Stimulated activated naive B cell treated with anti-CD40 and anti-IgM and Interleukin-4, amounts not matched to agents 10 μg/mL and 1 μg/mL and 100 μg/mL, for 72 hours (primary cell): ENCODE results near the gene KRTAP5-10.
"Not testable (repeated sequence)": the region's sequence is repeated elsewhere in the genome, so short reads cannot be mapped to it uniquely, and the experiment has no call there.

Source experiments
- ATAC-seq, 2 donors: fragments of 150-1000 bp; cut with Tn5 transposase; replicated peaks; 2 replicates each; pipeline ENCODE4 v1.10.0; 2021; ENCODE audit warnings: moderate library complexity in 1 of 2
- DNase-seq: peaks from one replicate; pipeline ENCODE4 v3.0.0; 2021
- H3K27ac Mint-ChIP-seq: one replicate; pipeline ENCODE4 v1.8.0; 2022; ENCODE audit warnings: mild to moderate bottlenecking, mixed read lengths
- H3K27me3 Mint-ChIP-seq, 2 donors: one replicate each; pipeline ENCODE4 v1.8.0; 2022; ENCODE audit warnings: mixed read lengths in 2 of 2
- H3K36me3 Mint-ChIP-seq, 2 donors: one replicate each; pipeline ENCODE4 v1.8.0; 2022; ENCODE audit warnings: mixed read lengths in 2 of 2, mild to moderate bottlenecking in 1 of 2
- H3K4me1 Mint-ChIP-seq, 2 donors: one replicate each; pipeline ENCODE4 v1.8.0; 2022; ENCODE audit warnings: mixed read lengths in 2 of 2, mild to moderate bottlenecking in 1 of 2
- H3K4me3 Mint-ChIP-seq, 2 donors: one replicate each; pipeline ENCODE4 v1.8.0; 2022; ENCODE audit warnings: mild to moderate bottlenecking in 2 of 2, mixed read lengths in 2 of 2, moderate library complexity in 1 of 2
- H3K9me3 Mint-ChIP-seq, 2 donors: one replicate each; pipeline ENCODE4 v1.8.0; 2022; ENCODE audit warnings: mixed read lengths in 2 of 2, mild to moderate bottlenecking in 1 of 2

KRTAP5-10 gene

GRCh38 chr11:71572811-71573210 lies 7.4 kb downstream of the KRTAP5-10 start:
- H3K4me3 Mint-ChIP-seq: no peak overlapping the region
- H3K27me3 Mint-ChIP-seq: peaks cover 9 to 13% of the 10 kb centered on the region in 2 donors
- H3K36me3 Mint-ChIP-seq: no peaks in the 10 kb centered on the region
- ATAC-seq (no peak), DNase-seq (no peak)
- no peaks in the 10 kb centered on the region for H3K9me3 Mint-ChIP-seq
- H3K4me1 Mint-ChIP-seq: no peaks in the 10 kb centered on the region
- H3K27ac Mint-ChIP-seq: no peak overlapping the region

- Mint-ChIP-seq H3K4me3 (no peak overlapping the region), H3K36me3 (no peaks in the 10 kb centered on the region), H3K9me3 (no peaks in the 10 kb centered on the region), H3K27me3 (peaks cover 9 to 13% of the 10 kb centered on the region in 2 donors), H3K27ac (no peak overlapping the region), H3K4me1 (no peaks in the 10 kb centered on the region)
- ATAC-seq (no peak), DNase-seq (no peak)
Observed at GRCh38 chr11:71574418-71574817, 9.1 kb downstream of the KRTAP5-10 start.

GRCh38 chr11:71575723-71576424 lies 10.5 kb downstream of the KRTAP5-10 start:
- ATAC-seq: no peak
- peaks cover 11 to 18% of the 10 kb centered on the region in 2 donors for H3K27me3 Mint-ChIP-seq
- H3K36me3 Mint-ChIP-seq: no peaks in the 10 kb centered on the region
- no peak overlapping the region for H3K27ac Mint-ChIP-seq
- no peaks in the 10 kb centered on the region for H3K9me3 Mint-ChIP-seq
- peaks cover under 1 to 5% of the 10 kb centered on the region in 2 donors for H3K4me1 Mint-ChIP-seq
- no peak for DNase-seq
- no peak overlapping the region for H3K4me3 Mint-ChIP-seq

- H3K27ac Mint-ChIP-seq, H3K4me3 Mint-ChIP-seq, DNase-seq, H3K36me3 Mint-ChIP-seq, H3K4me1 Mint-ChIP-seq, H3K9me3 Mint-ChIP-seq, ATAC-seq: not testable (repeated sequence)
- H3K27me3 Mint-ChIP-seq: peaks cover 18 to 26% of the 10 kb centered on the region in 2 donors
Observed at GRCh38 chr11:71576688-71577465, 11.5 kb downstream of the KRTAP5-10 start.

GRCh38 chr11:71577469-71578004 lies 12.2 kb downstream of the KRTAP5-10 start:
- H3K36me3 Mint-ChIP-seq: no peaks in the 10 kb centered on the region
- ATAC-seq (no peak), DNase-seq (no peak)
- no peak overlapping the region for H3K4me3 Mint-ChIP-seq
- H3K4me1 Mint-ChIP-seq: peaks cover 3 to 7% of the 10 kb centered on the region in 2 donors
- H3K27me3 Mint-ChIP-seq: peaks cover 20 to 27% of the 10 kb centered on the region in 2 donors
- no peak overlapping the region for H3K27ac Mint-ChIP-seq
- H3K9me3 Mint-ChIP-seq: no peaks in the 10 kb centered on the region

- H3K27ac Mint-ChIP-seq, ATAC-seq, H3K36me3 Mint-ChIP-seq, H3K4me3 Mint-ChIP-seq, H3K9me3 Mint-ChIP-seq, H3K4me1 Mint-ChIP-seq, DNase-seq: not testable (repeated sequence)
- H3K27me3 Mint-ChIP-seq: peaks cover 27 to 42% of the 10 kb centered on the region in 2 donors
Observed at GRCh38 chr11:71579513-71579912, 14.2 kb downstream of the KRTAP5-10 start.

- no peaks in the 10 kb centered on the region for H3K36me3 Mint-ChIP-seq
- ATAC-seq (peak; percentile 51 to 62), DNase-seq (no peak)
- H3K27me3 Mint-ChIP-seq: peaks cover 33 to 49% of the 10 kb centered on the region in 2 donors
- H3K4me3 Mint-ChIP-seq: no peak overlapping the region
- no peak overlapping the region for H3K27ac Mint-ChIP-seq
- H3K4me1 Mint-ChIP-seq: peaks cover 3 to 7% of the 10 kb centered on the region in 2 donors
- no peaks in the 10 kb centered on the region for H3K9me3 Mint-ChIP-seq
Observed at GRCh38 chr11:71580057-71581003, 15.0 kb downstream of the KRTAP5-10 start.

GRCh38 chr11:71581826-71582225 lies 16.5 kb downstream of the KRTAP5-10 start:
- Mint-ChIP-seq H3K27me3 (peaks cover 40 to 49% of the 10 kb centered on the region in 2 donors), H3K27ac (no peak overlapping the region), H3K4me1 (peaks cover 3 to 7% of the 10 kb centered on the region in 2 donors), H3K36me3 (no peaks in the 10 kb centered on the region), H3K9me3 (no peaks in the 10 kb centered on the region), H3K4me3 (no peak overlapping the region)
- no peak for DNase-seq
- no peak for ATAC-seq

- Mint-ChIP-seq H3K27me3 (peaks cover 40 to 49% of the 10 kb centered on the region in 2 donors), H3K36me3 (no peaks in the 10 kb centered on the region), H3K9me3 (no peaks in the 10 kb centered on the region), H3K4me1 (peaks cover 3 to 7% of the 10 kb centered on the region in 2 donors), H3K4me3 (no peak within 1 kb of the TSS), H3K27ac (no peak within 1 kb of the TSS)
- ATAC-seq (no peak), DNase-seq (no peak)
Observed at GRCh38 chr11:71582309-71582895, 17.0 kb downstream of the KRTAP5-10 start, which contains the start of gene KRTAP5-11. Gene KRTAP5-11, minus strand, starts transcription at chr11:71582875. Its CDS starts 38 bp downstream, at chr11:71582837.

GRCh38 chr11:71582969-71583368 lies 17.6 kb downstream of the KRTAP5-10 start:
- not testable (repeated sequence) for H3K4me1 Mint-ChIP-seq, H3K36me3 Mint-ChIP-seq, H3K27ac Mint-ChIP-seq, H3K9me3 Mint-ChIP-seq, ATAC-seq, DNase-seq, H3K4me3 Mint-ChIP-seq
- peaks cover 40 to 49% of the 10 kb centered on the region in 2 donors for H3K27me3 Mint-ChIP-seq

- peaks cover 34 to 41% of the 10 kb centered on the region in 2 donors for H3K27me3 Mint-ChIP-seq
- H3K4me3 Mint-ChIP-seq, H3K27ac Mint-ChIP-seq, H3K9me3 Mint-ChIP-seq, H3K4me1 Mint-ChIP-seq, ATAC-seq, DNase-seq, H3K36me3 Mint-ChIP-seq: not testable (repeated sequence)
Observed at GRCh38 chr11:71585673-71586072, 20.3 kb downstream of the KRTAP5-10 start.

- H3K27me3 Mint-ChIP-seq: peaks cover 18% of the 10 kb centered on the region in 2 donors
- H3K9me3 Mint-ChIP-seq, H3K36me3 Mint-ChIP-seq, H3K27ac Mint-ChIP-seq, DNase-seq, H3K4me1 Mint-ChIP-seq, ATAC-seq, H3K4me3 Mint-ChIP-seq: not testable (repeated sequence)
Observed at GRCh38 chr11:71588314-71588713, 23.0 kb downstream of the KRTAP5-10 start.

- H3K4me1 Mint-ChIP-seq, H3K27ac Mint-ChIP-seq, H3K4me3 Mint-ChIP-seq, ATAC-seq, H3K9me3 Mint-ChIP-seq, H3K36me3 Mint-ChIP-seq: not testable (repeated sequence)
- DNase-seq: peak; percentile 65
- peaks cover 13 to 20% of the 10 kb centered on the region in 2 donors for H3K27me3 Mint-ChIP-seq
Observed at GRCh38 chr11:71588822-71589545, 23.6 kb downstream of the KRTAP5-10 start.
